ENCODE measurements around the gene ACAP2.

ACAP2 gene

DNA sequence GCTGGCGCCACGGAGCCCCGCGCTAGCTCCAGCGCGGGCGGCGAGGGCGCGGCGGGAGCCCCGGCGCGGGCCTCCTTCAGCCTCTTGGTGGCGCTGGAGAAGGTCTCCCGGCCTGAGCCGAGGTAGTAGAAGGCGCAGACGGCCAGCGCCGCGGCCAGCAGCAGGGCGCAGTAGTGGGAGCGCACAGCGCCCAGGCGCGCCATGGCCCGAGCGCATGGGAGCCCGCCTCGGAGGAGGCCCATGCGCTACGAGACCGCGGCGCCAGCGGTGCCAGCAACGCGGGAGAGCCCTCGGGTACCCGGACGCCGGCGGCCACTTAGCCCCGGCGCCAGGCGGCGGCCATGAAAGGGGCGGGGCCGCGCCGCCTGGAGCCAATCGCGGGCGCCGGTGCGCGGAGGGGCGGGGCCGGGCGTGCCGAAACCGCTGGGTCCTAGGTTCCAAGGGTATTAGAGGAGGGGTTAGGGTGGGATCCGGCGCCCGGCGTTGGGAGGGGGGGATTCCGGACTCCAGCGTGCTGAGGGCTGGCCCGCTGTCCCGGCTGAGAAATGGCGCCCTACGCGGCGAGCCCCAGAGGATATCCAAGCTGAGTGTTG, 171.9 kb downstream of the ACAP2 start, which contains the start of gene XXYLT1:
Gene XXYLT1, minus strand, starts transcription at position 343 of the 593 bp plus-strand sequence. Its CDS starts 101 bp downstream, at position 242.
- Histone ChIP-seq H2BK120ac (ENCODE audit: low read depth, low read length) (peak within 1 kb of the TSS; percentile 55), H3K4me3 (ENCODE audit: insufficient read depth in 1 of 2, low read depth in 1 of 2, low read length in 2 of 2) (peak within 1 kb of the TSS; percentile 92 to 96), H3K4ac (ENCODE audit: low read depth in 1 of 2, low read length in 2 of 2) (peak within 1 kb of the TSS; percentile 59 to 95), H3K4me1 (ENCODE audit: control insufficient read depth, insufficient read depth, low read depth, low read length) (peaks cover 9% of the 10 kb centered on the region), H3K9me3 (ENCODE audit: control insufficient read depth, low read length) (no peaks in the 10 kb centered on the region), H3K36me3 (ENCODE audit: control insufficient read depth in 1 of 2, insufficient read depth in 2 of 2, low read depth in 1 of 2, low read length in 2 of 2) (peaks cover 0 to 22% of the 10 kb centered on the region in 2 experiments), H3K23ac (ENCODE audit: low read length in 2 of 2) (peak within 1 kb of the TSS; percentile 54 to 77), H4K8ac (ENCODE audit: low read length) (peak within 1 kb of the TSS; percentile 89), H2AK5ac (ENCODE audit: low read length, severe bottlenecking) (no peak within 1 kb of the TSS), H2AFZ (ENCODE audit: low read depth, low read length) (peak within 1 kb of the TSS; percentile 91), H3K79me1 (replicated peaks; ENCODE audit: low read length, poor library complexity, severe bottlenecking) (peaks cover 23% of the 10 kb centered on the region), H3K18ac (ENCODE audit: low read depth in 1 of 2, low read length in 2 of 2) (peak within 1 kb of the TSS; percentile 88 to 96), H2BK5ac (ENCODE audit: low read depth, low read length, poor library complexity, severe bottlenecking) (peak within 1 kb of the TSS; percentile 59), H3K27me3 (ENCODE audit: control insufficient read depth in 1 of 2, insufficient read depth in 1 of 2, low read length in 2 of 2) (no peaks in the 10 kb centered on the region), H3K27ac (ENCODE audit: low read length, poor library complexity, severe bottlenecking) (peak within 1 kb of the TSS; percentile 93), H2BK15ac (ENCODE audit: low read depth, poor library complexity, severe bottlenecking) (peak within 1 kb of the TSS; percentile 73), H4K91ac (ENCODE audit: low read length) (peak within 1 kb of the TSS; percentile 88), H3K14ac (ENCODE audit: low read length in 2 of 2) (peak within 1 kb of the TSS in 1 of 2 experiments; percentile 77), H2BK12ac (ENCODE audit: low read length in 2 of 2) (peak within 1 kb of the TSS in 1 of 2 experiments; percentile 68), H3K4me2 (ENCODE audit: low read length, poor library complexity, severe bottlenecking) (peak within 1 kb of the TSS; percentile 93), H3K9ac (ENCODE audit: low read length) (peak within 1 kb of the TSS; percentile 93)
- WGBS, result under 1% methylated on average over 71 of the region's 75 CpGs
- peak; percentile 88 for DNase-seq

DNA sequence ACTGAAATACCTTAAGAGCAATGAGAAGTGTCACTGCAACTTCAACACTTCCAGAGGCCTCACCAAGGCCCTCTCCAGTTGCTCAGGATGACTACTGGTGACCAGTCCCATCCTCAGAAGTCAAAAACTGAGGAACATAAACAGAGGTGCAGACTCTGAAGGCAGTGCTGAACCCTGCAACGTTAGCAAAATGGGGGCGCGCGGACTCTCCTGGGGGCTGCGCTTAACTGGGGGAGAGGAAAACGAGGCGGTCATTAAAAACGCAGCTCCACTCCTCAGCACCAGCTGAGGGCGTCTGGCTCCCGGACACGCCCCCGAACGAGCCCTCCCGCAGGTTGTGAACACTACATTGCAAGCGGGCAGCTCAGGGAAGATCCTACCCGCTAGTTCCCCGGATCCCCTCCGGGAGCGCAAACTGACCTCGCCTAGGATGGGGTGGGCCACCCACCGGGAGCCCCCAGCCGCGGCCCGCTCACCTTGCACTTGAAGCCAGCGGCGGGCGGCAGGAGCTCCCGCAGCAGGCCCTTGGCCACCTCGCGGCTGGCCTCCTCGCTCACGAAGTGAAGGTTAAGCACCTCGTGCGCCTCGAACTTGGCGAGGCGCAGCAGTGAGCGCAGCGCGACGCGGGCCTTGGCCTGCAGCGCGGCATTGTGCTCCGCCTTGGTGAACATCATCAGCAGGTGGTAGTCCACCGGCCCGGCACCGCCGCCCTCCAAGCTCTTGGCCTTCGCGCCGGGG, 172.6 kb downstream of the ACAP2 start:
- peak overlapping the region; percentile 46 to 54 for H3K23ac ChIP-seq (ENCODE audit: low read length in 2 of 2)
- no peak overlapping the region for H2AK5ac ChIP-seq (ENCODE audit: low read length, severe bottlenecking)
- no peak overlapping the region for H3K4ac ChIP-seq (ENCODE audit: low read depth in 1 of 2, low read length in 2 of 2)
- H3K9me3 ChIP-seq (ENCODE audit: control insufficient read depth, low read length), result no peaks in the 10 kb centered on the region
- no peak overlapping the region for H4K8ac ChIP-seq (ENCODE audit: low read length)
- no peaks in the 10 kb centered on the region for H3K27me3 ChIP-seq (ENCODE audit: control insufficient read depth in 1 of 2, insufficient read depth in 1 of 2, low read length in 2 of 2)
- H3K79me1 ChIP-seq (replicated peaks; ENCODE audit: low read length, poor library complexity, severe bottlenecking), result peaks cover 30% of the 10 kb centered on the region
- H3K4me3 ChIP-seq (ENCODE audit: insufficient read depth in 1 of 2, low read depth in 1 of 2, low read length in 2 of 2), result peak overlapping the region; percentile 92 to 96
- WGBS, result under 1% methylated on average over 52 of the region's 52 CpGs
- peaks cover 5 to 18% of the 10 kb centered on the region in 2 experiments for H3K36me3 ChIP-seq (ENCODE audit: control insufficient read depth in 1 of 2, insufficient read depth in 2 of 2, low read depth in 1 of 2, low read length in 2 of 2)
- H3K27ac ChIP-seq (ENCODE audit: low read length, poor library complexity, severe bottlenecking), result no peak overlapping the region
- H2BK5ac ChIP-seq (ENCODE audit: low read depth, low read length, poor library complexity, severe bottlenecking), result no peak overlapping the region
- H4K91ac ChIP-seq (ENCODE audit: low read length), result no peak overlapping the region
- H3K4me2 ChIP-seq (ENCODE audit: low read length, poor library complexity, severe bottlenecking), result peak overlapping the region; percentile 93
- H3K9ac ChIP-seq (ENCODE audit: low read length), result peak overlapping the region; percentile 93
- peak overlapping the region; percentile 91 for H2AFZ ChIP-seq (ENCODE audit: low read depth, low read length)
- peak overlapping the region; percentile 4 to 52 for H3K18ac ChIP-seq (ENCODE audit: low read depth in 1 of 2, low read length in 2 of 2)
- H2BK12ac ChIP-seq (ENCODE audit: low read length in 2 of 2), result peak overlapping the region in 1 of 2 experiments; percentile 68
- DNase-seq, result peak; percentile 69
- no peak overlapping the region for H2BK120ac ChIP-seq (ENCODE audit: low read depth, low read length)
- H3K14ac ChIP-seq (ENCODE audit: low read length in 2 of 2), result peak overlapping the region in 1 of 2 experiments; percentile 4
- H3K4me1 ChIP-seq (ENCODE audit: control insufficient read depth, insufficient read depth, low read depth, low read length), result peaks cover 9% of the 10 kb centered on the region
- no peak overlapping the region for H2BK15ac ChIP-seq (ENCODE audit: low read depth, poor library complexity, severe bottlenecking)

DNA sequence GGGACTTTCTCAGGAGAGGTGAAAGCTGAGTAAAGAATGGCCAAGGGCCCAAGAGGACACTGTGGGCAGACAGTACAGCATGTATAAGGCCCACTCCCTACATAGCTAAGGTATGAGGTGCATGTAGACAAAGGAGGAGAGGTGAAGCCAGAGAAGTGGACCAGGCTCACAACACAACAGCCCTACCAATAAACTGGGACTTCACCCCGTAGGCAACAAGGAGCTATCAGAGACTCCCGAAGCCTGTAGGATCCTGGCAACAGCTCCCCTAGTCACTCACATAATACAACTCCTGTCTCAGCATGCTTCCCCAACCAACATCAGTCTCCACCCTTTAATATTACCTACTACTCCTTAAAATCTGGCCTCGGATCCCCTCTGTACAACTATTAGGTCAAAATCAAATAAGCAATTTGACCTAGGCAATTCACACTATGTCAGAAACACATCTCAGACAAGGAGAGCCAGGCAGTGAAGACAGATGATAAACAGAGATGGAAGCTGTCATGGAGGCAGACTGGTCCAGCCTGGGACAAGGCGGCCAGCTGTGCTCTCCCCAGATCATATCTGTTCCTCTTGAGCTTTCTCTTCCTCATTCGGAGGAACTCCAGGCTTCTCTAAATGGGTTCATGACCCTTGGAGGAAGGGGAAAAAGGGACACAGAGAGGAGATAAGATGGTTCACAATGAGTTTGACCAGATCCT, 173.3 kb downstream of the ACAP2 start:
- Histone ChIP-seq H4K8ac (ENCODE audit: low read length) (peak overlapping the region; percentile 19), H3K4ac (ENCODE audit: low read depth in 1 of 2, low read length in 2 of 2) (no peak overlapping the region)

More for the DNA sequence above, 173.3 kb downstream of the ACAP2 start:
- peaks cover 5 to 12% of the 10 kb centered on the region in 2 experiments for H3K36me3 ChIP-seq (ENCODE audit: control insufficient read depth in 1 of 2, insufficient read depth in 2 of 2, low read depth in 1 of 2, low read length in 2 of 2)
- no peak overlapping the region for H2BK5ac ChIP-seq (ENCODE audit: low read depth, low read length, poor library complexity, severe bottlenecking)
- peaks cover 34% of the 10 kb centered on the region for H3K79me1 ChIP-seq (replicated peaks; ENCODE audit: low read length, poor library complexity, severe bottlenecking)
- 75% methylated on average over 3 of the region's 5 CpGs for WGBS
- no peaks in the 10 kb centered on the region for H3K27me3 ChIP-seq (ENCODE audit: control insufficient read depth in 1 of 2, insufficient read depth in 1 of 2, low read length in 2 of 2)
- H2BK15ac ChIP-seq (ENCODE audit: low read depth, poor library complexity, severe bottlenecking), result no peak overlapping the region
- peaks cover 9% of the 10 kb centered on the region for H3K4me1 ChIP-seq (ENCODE audit: control insufficient read depth, insufficient read depth, low read depth, low read length)
- no peak overlapping the region for H2BK12ac ChIP-seq (ENCODE audit: low read length in 2 of 2)
- no peak overlapping the region for H2AK5ac ChIP-seq (ENCODE audit: low read length, severe bottlenecking)
- H3K4me2 ChIP-seq (ENCODE audit: low read length, poor library complexity, severe bottlenecking), result peak overlapping the region; percentile 93
- no peak overlapping the region for H3K14ac ChIP-seq (ENCODE audit: low read length in 2 of 2)
- no peak overlapping the region for H2BK120ac ChIP-seq (ENCODE audit: low read depth, low read length)
- H3K9me3 ChIP-seq (ENCODE audit: control insufficient read depth, low read length), result no peaks in the 10 kb centered on the region
- no peak for DNase-seq
- H3K23ac ChIP-seq (ENCODE audit: low read length in 2 of 2), result no peak overlapping the region
- peak overlapping the region; percentile 93 for H3K9ac ChIP-seq (ENCODE audit: low read length)
- peak overlapping the region in 1 of 2 experiments; percentile 92 for H3K4me3 ChIP-seq (ENCODE audit: insufficient read depth in 1 of 2, low read depth in 1 of 2, low read length in 2 of 2)
- no peak overlapping the region for H4K91ac ChIP-seq (ENCODE audit: low read length)
- H3K27ac ChIP-seq (ENCODE audit: low read length, poor library complexity, severe bottlenecking), result no peak overlapping the region
- H3K18ac ChIP-seq (ENCODE audit: low read depth in 1 of 2, low read length in 2 of 2), result no peak overlapping the region
- H2AFZ ChIP-seq (ENCODE audit: low read depth, low read length), result no peak overlapping the region

Measured in mesenchymal stem cell (in vitro differentiated cells and primary cell).